Brain pericyte (primary cell): ENCODE results near the gene FIZ1.
"Not testable (repeated sequence)": the region's sequence is repeated elsewhere in the genome, so short reads cannot be mapped to it uniquely, and the experiment has no call there.

Experiments
- DNase-seq: peaks from one replicate; pipeline ENCODE4 v3.0.0-alpha.2; 2012; ENCODE audit warnings: low read depth, low spot score

The FIZ1 gene

DNA sequence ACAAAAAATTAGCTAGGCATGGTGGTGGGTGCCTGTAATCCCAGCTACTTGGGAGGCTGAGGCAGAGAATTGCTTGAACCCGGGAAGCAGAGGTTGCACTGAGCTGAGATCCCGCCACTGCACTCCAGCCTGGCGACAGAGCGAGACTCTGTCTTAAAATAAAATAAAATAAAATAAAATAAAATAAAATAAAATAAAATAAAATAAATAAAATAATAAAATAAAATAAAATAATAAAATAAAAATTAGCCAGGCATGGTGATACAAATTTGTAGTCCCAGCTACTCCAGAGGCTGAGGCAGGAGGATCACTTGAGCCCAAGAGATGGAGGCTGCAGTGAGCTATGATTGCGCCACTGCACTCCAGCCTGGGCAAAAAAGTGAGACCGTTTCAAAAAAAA is 25.4 kb downstream of the FIZ1 start:
- not testable (repeated sequence) for DNase-seq

GRCh38 chr19:55569477-55569876 is 29.8 kb downstream of the FIZ1 start:
- not testable (repeated sequence) for DNase-seq

GRCh38 chr19:55567708-55568328 is 31.5 kb downstream of the FIZ1 start:
- DNase-seq: no peak

DNA sequence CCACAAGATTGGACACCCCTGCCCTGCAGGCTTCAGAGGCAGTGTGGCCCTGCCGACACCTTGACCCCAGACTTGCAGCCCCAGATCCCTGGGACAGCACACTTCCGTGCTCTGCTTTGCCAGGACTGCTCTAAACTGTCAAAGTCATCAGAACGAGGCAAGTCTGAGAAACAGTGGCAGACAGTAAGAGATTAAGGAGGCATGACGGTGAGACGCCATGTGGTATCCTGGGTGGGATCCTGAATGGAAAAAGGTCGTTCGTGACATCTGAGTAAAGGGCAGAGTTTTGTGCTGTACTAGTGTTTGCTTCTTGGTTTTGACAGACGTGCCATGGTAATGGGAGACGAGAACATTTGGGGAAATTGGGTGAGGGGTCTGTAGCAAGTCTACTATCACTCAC is 32.5 kb downstream of the FIZ1 start:
- DNase-seq: no peak

- no peak for DNase-seq
These were observed 36.0 kb downstream of the FIZ1 start for GRCh38 chr19:55563261-55563690.

DNA sequence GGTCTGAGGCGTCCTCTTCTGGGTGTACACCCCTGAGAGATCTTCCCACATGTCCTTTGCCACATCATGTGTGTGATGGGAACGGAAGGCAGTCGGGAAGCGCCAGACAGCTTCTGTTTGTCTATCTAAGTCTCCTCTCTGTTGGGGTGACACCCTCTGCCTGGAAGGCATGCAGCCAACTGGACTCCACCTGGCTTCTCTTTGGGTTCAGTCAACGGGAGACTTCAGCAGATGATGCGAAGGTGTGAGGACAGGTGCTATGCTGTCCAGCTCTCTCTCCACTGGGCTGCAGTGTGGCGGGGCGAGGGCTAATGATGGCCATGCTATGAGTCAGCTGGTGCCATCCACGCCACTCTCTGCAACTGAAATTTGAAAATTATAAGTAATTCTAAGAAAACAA is 39.6 kb downstream of the FIZ1 start:
- DNase-seq: no peak

DNA sequence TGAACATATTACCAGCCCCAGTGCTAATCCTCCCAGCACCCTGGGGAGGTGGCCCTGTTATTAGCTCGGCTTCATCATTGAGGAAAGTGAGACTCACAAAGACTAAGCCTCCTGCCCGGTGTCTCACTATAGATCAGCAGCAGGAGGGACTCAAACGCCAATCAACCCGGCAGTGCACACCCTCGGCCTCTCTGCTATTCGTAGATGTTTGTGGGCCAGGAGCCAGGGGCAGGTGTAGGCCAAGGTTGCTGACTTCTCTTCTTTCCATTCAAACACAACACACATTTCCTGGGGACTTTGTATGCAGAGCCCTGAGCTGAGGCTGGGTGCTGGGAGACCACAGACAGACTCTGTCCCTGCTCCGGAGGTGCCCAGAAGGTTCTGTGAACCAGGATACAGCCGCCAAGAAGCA is 44.6 kb downstream of the FIZ1 start:
- DNase-seq: no peak

- no peak for DNase-seq
These were observed 45.0 kb downstream of the FIZ1 start for GRCh38 chr19:55554302-55554701.

GRCh38 chr19:55553217-55554182 is 45.8 kb downstream of the FIZ1 start:
- DNase-seq: no peak

GRCh38 chr19:55552620-55553019 is 46.7 kb downstream of the FIZ1 start:
- DNase-seq: no peak

GRCh38 chr19:55552206-55552605 is 47.1 kb downstream of the FIZ1 start:
- DNase-seq: no peak

- DNase-seq: no peak
These were observed 49.0 kb downstream of the FIZ1 start for GRCh38 chr19:55550321-55550650.

- DNase-seq: no peak
These were observed 49.6 kb downstream of the FIZ1 start for GRCh38 chr19:55549500-55550320.

DNA sequence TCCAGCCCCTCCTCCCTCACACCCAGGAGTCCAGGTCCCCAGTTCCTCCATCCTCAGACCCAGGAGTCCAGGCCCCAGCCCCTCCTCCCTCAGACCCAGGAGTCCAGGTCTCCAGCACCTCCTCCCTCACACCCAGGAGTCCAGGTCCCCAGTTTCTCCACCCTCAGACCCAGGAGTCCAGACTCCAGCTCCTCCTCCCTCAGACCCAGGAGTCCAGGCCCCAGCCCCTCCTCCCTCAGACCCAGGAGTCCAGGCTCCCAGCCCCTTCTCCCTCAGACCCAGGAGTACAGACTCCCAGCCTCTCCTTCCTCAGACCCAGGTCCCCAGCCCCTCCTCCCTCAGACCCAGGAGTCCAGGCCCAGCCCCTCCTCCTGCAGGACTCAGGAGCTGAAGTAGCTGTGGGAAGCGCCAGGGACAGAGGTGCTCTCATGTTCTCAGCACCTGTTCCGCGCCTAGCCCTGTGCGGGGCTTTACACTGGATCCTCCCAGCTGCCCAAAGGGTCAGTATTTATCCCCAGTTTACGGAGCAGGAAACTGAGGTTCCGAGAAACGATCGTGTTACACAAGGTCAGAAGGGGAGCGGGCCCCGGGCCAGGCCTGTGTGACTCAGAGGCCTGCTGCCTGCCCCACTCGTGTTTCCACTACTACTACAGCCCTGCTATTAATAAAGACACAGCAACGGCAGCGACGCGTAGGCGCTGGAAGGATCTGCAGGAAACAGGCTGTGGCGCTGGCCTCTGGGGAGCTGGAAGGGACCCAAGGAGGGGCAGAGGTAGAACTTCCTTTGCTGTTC is 52.3 kb downstream of the FIZ1 start:
- no peak for DNase-seq

DNA sequence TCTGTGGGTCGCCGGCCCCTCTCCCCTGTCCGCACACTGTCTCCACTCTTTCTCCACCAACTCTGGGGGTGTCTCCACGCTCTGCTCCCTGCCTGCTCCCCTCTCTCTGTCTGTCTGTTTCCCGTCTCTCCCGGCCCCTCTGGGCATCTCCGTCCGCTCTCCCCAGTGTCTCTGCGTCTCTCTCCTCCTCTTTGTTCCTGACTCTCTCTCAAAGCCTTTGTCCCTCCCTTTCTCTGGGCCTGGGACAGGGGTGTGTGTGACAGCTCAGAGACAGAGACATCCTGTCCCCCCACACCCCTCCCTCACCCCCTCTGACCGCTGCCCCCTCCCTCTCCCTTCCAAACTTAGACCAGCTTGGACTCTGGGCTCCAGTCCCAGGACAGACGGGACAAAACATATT is 53.3 kb downstream of the FIZ1 start:
- DNase-seq: no peak

- no peak for DNase-seq
These were observed 53.9 kb downstream of the FIZ1 start, which contains the start of gene SBK3 for GRCh38 chr19:55545443-55545842. Gene SBK3, minus strand, starts transcription at chr19:55545543. Its CDS starts 0 bp downstream, at chr19:55545543.

GRCh38 chr19:55544776-55545439 is 54.4 kb downstream of the FIZ1 start:
- no peak for DNase-seq

- DNase-seq: no peak
These were observed 55.3 kb downstream of the FIZ1 start for GRCh38 chr19:55544014-55544413.

DNA sequence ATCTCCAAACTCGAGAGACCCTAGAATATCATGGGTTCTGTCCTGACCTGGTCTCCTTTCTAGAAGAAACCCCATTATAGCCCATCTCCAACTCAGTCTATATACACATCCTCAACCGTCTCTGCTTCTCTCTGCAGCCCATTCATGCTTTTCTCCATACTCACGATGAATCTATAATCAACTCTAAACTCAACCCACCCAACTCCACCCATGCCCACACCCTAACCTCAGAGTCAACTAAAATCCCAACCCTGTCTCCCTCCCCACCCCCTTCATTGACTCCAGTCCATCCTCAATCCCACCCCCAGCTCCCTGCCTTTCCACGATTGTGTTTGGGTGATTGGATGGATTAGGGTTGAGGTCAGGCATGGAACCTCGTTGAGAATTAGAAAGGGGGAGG is 55.8 kb downstream of the FIZ1 start:
- no peak for DNase-seq

DNA sequence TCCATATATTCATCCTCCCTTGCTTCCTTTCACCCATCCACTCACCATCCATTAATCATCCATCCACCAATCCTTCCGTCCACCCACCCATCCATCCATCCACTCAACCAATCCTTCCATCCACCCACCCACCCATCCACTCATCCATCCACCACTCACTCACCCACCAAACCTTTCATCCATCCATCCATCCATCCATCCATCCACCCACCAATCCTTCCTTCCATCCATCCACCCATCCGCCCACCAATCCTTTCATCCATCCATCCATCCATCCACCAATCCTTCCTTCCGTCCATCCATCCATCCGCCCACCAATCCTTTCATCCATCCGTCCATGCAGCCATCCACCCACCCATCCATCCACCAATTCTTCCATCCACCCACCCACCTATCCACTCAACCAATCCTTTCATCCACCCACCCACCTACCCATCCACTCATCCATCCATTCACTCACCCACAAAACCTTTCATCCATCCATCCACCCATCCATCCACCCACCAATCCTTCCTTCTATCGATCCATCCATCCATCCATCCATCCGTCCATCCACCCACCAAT is 56.9 kb downstream of the FIZ1 start:
- no peak for DNase-seq
